Heart left ventricle (tissue), 13 donors: Measurements from ENCODE around the gene DHCR24.

ENCODE experiments used
- CTCF ChIP-seq, 12 donors: fragments of 200-600 bp; sonication (generic) in 4 of 12; IDR thresholded peaks; one replicate each; pipeline versions ENCODE4 v1.5.0 to v1.8.0; 2018 to 2022; ENCODE audit warnings: antibody characterized with exemption in 12 of 12, mild to moderate bottlenecking in 5 of 12
- POLR2A ChIP-seq, 2 donors: fragments of 450-650 bp; IDR thresholded peaks; one replicate each; pipeline ENCODE4 v1.6.1; 2017; ENCODE audit warnings: antibody characterized with exemption in 2 of 2, mild to moderate bottlenecking in 2 of 2, moderate library complexity in 2 of 2
- donor health status: ischemic (EF 13 %, LVEDD 7.1; RV severe dilation, severe dysfunction).
- donor health status: DM: no; HTN: yes; CAD: no.
- donor health status: DM: no; HTN: no; CAD: no.
- donor health status: ischemic (EF 25% LVEDD 6.9; RV normal size, moderate dysfunction).
- donor health status: ischemic (EF 25% LVEDD 5.7; RV mildly dilated, moderate dysfunction).
- donor health status: ischemic (EF 35%, LVEDD 5.7; RV mildly dilated, moderate dysfunction).
- donor health status: nonischemic (EF 11% LVEDD 7.7; RV severe dilation, severe dysfunction).
- donor health status: DM: yes; HTN: yes; CAD: no.
- donor health status: PGD.
- donor health status: ischemic (EF 29% LVEDD 5.4; RV normal size, mild dysfunction).
- donor health status: nonischemic (EF 23%, LVEDD 6.1; RV moderate dilation, normal function).

GRCh38 chr1:54845772-54846171 is 41.2 kb downstream of the DHCR24 start:
- no peak for TF ChIP-seq CTCF (IDR thresholded peaks at IDR 0.05)
- no peak for TF ChIP-seq POLR2A (IDR thresholded peaks at IDR 0.05)
